SIG-M5 (cell line): Measurements from ENCODE around the gene PNP.

Experiments
- DNase-seq: peaks from one replicate; lab custom pipeline; 2025; lab: John Stamatoyannopoulos, UW

Gene PNP

GRCh38 chr14:20455355-20456300, 13.6 kb upstream of the PNP start:
- peak; percentile 76 for DNase-seq

GRCh38 chr14:20456971-20457370, 12.2 kb upstream of the PNP start:
- DNase-seq, result no peak

DNA sequence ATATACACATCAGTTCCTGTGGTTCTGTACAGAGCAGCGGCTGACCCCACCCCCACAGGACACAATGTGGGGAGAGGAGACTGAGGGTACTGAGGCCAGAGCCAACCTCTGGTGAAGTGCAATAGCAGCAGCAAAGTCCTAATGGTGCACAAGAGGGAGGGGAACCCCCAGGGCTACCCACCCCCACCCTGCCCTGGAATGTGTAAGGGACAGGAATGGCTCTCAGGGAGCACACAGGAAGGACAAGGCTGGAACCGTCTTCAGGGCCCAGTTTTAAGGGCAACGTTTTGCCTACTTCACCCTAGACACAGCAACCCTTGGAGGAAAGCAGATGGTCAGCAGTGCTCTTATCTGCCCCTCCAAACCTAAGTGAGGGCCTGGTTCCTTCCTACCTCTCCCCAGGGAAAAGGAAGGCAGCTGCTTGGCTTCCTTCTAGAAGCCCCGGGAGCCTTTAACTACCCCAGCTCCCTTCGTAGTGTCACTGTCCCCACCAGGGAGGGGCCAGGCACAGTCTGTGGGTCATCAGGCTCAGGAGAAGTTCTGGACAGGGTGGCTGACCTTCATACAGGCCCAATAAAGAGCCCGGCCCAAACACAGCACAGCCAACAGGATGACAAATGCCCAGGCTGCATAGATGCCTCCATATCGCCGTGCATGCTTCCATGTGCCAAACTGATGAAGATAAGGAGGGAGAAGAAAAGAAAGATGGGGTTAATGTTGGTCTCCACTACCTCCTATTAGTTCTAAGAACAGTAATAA, 11.0 kb upstream of the PNP start:
- DNase-seq, result no peak

- DNase-seq, result no peak
Measured at GRCh38 chr14:20460458-20461224, 8.6 kb upstream of the PNP start.

- DNase-seq, result peak; percentile 100
Measured at GRCh38 chr14:20461225-20462141, 7.7 kb upstream of the PNP start, which contains the start of gene PIP4P1. PIP4P1 (minus strand) TSS chr14:20461434; CDS start chr14:20461325, 109 bp downstream.

GRCh38 chr14:20468764-20469241, 403 bp upstream of the PNP start:
- no peak for DNase-seq

GRCh38 chr14:20469890-20470602, 840 bp downstream of the PNP start:
- DNase-seq, result peak; percentile 48

GRCh38 chr14:20470603-20470901, 1.3 kb downstream of the PNP start:
- DNase-seq, result no peak

DNA sequence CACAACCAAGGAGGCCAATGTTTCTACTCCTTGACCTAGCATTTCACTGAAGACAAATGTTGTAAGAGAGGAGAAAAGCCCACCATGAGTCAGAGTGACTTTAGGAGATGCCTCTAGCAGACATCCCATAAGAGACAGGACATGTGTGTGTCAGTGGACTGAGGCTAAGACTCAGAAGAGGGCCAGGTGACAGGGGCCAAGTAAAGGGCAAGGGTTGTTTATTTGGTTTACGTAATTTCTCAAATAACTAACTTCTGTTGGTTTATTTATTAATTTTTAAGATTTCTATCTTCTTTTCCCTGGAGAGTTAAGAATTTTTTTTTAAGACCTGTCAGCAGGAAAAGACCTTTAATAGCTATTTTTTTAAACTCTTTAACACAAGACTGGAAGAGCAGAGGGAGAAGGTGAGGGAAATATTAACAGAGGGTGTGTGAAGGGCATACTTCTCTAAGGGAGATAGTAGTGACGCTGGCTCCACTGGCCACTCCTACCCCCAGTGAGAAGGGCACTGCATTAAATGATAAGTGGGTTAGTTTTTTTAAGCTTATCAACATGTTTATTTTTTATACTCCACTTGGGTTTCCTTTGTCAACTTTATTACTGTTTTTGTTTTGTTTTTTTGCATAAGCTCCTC, 3.4 kb downstream of the PNP start:
- DNase-seq, result no peak

DNA sequence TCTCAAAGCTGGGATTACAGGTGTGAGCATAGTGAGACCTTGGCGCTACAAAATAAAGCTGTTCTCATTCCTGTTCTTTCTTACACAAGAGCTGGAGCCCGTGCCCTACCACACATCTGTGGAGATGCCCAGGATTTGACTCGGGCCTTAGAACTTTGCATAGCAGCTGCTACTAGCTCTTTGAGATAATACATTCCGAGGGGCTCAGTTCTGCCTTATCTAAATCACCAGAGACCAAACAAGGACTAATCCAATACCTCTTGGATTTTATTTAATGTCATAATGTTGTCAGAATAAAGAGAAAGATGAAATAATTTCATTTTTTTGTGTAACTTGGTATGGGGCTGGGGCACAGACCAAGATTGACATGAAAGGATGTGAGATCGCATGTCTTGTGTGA, 7.6 kb downstream of the PNP start:
- DNase-seq, result no peak

DNA sequence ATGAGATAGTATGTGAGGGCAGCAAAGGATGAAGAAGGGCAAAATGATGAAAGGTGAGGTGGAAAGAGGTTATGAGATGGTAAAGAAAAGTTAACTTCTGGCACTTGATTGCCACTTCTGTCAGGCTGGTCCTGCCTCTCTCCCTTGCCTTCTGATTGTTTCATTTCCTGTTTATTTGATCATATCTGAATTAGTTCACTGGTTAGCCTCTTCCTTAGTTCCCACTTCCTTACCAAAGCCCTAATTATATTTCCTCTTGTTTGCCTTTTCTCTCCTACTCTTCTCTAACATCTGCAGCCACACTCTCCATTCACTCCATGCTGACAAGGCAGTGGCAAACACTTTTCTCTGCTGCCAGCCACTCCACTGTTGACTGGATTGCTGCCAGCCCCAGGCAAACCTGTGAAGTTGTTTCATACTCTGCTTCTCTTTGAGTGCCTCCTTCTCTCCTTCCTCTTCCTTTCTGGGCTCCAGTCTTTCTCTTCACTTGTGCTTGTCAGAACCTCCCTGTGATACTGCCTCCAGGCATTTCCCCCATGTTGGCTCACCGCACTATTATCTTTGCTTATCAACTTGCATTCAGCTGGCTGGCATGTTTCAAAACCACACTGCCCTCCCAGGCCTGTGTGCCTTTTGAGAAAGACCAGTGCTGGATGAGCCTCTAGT, 8.1 kb downstream of the PNP start:
- DNase-seq, result no peak

DNA sequence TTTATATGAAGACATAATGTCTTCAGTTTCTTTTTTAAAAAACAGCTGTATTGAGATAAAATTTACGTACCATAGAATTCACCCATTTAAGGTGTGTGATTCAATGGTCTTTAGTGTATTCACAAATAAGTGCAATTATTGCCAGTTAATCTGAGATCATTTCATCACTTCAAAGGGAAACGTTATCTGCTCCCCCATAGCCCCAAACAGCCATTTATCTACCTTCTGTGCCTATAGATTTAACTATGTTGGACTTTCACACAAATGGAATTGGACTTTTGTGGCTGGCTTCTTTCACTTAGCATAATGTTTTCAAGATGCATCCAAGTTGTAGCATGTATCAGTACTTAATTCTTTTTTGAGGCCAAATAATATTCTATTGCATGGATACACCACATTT, 9.7 kb downstream of the PNP start:
- no peak for DNase-seq

- DNase-seq, result no peak
Measured at GRCh38 chr14:20482382-20482781, 13.2 kb downstream of the PNP start.

- DNase-seq, result no peak
Measured at GRCh38 chr14:20485900-20486299, 16.7 kb downstream of the PNP start.

- DNase-seq, result no peak
Measured at GRCh38 chr14:20486684-20487395, 17.6 kb downstream of the PNP start.

- DNase-seq, result no peak
Measured at GRCh38 chr14:20487396-20487725, 18.2 kb downstream of the PNP start.

GRCh38 chr14:20489093-20489994, 20.1 kb downstream of the PNP start:
- peak; percentile 86 for DNase-seq

- DNase-seq, result no peak
Measured at GRCh38 chr14:20490563-20490962, 21.4 kb downstream of the PNP start.
